HG03060 (cell line): ENCODE measurements around the gene ZNF891.

ENCODE experiments used
- ATAC-seq: cut with Tn5 transposase; IDR thresholded peaks from one replicate; pipeline ENCODE4 v1.9.1; 2021; ENCODE audit warnings: low read depth, moderate number of reproducible peaks; ENCODE audit not compliant: unreplicated experiment

ZNF891 gene

DNA sequence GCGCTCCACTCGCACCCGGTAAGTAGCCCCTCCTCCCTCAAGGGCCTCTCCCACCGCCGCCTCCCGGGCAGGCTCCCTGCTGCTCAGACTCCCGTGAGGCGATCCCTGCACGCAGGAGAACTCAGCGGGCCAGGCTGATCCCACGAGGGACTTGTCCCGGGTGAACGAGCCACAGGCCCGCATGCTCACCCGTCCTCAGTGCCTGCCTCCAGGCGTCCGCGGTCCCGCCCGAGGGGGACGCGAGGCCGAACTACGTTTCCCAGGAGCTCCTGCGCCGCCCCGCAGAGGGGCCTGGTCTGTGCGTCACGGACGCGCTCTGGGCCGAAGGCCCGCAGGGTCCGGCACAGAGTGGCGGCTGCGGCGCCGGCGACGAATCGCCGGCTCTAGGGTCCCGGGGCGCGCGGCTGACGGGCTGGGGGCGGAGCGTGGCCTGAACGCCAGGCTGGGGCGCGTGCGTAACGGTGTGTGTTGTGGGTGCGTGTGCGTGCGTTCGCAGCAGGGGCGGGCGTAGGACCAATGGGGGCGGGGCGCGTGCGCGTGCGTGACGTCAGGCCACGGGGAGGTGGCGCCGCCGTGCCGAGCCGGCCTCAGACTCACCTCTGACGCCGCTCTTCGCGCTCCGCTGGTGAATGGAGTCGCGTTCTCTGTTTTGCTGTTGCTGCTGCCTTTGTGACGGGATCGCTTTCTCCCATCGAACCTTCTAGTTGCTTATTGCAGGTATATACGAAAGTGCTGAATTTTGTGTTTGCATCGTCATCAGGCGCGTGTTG, at the start of gene ZNF891, which contains the start of gene ZNF10:
TSS of gene ZNF891 (minus strand) at position 237 of the 770 bp plus-strand sequence. CDS start 8,356 bp downstream, outside the sequence.
TSS of gene ZNF10 (plus strand) at position 590 of the 770 bp plus-strand sequence. CDS start 13,866 bp downstream, outside the sequence.
- peak; percentile 83 for ATAC-seq

DNA sequence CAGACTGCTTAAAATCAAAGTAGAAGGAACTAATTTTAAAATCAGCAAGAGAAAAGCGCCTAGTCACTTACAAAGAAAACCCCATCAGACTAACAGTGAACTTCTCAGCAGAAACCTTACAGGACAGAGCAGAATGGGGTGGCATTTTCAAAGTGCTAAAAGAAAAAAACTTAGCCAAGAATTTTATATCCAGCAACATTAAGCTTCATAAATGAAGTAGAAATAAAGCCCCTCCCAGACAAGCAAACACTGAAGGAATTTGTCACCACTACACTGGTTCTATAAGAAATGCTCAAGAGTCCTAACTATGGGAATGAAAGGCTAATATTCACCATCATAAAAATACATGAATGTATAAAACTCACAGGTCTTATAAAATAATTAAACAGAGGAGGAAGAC, 44.8 kb upstream of the ZNF891 start:
- ATAC-seq: no peak

DNA sequence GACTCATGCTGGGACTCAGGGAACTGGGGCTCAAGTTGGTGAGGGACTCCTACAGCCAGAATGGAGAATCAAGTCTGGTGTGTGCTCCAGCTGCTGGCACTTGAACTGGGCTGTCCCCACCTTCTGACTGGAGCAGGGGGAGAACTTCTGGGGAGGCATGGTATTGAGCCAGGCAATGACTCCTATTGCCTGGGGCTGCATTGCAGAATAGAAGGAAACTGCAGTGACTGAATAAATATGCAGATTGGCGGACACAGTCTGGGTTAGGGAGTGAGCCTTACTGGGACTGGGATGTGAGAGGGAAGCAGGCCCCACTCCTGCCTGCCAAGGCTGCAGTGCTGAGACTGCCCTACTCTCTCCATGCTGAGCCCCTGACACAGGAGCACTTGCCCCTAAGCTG, 42.4 kb upstream of the ZNF891 start:
- no peak for ATAC-seq

DNA sequence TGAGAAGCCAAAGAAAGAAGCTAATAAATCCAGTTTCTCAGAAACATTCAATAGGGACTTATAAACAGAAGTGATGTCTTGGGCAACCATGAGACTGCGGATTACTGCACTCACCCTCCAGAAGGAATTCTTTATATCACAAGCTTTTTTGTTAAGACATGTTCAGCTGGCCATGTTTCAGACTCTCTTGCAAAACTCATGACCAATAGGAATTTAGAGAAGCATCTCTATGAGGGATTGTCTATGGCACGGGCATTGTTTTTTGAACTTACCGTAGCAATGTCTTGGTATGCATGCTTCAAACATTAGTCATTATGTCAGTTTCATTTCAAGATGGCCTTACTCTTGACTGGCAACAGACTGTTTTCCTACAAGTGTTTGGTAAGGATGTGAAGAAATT, 35.7 kb upstream of the ZNF891 start:
- ATAC-seq: no peak

DNA sequence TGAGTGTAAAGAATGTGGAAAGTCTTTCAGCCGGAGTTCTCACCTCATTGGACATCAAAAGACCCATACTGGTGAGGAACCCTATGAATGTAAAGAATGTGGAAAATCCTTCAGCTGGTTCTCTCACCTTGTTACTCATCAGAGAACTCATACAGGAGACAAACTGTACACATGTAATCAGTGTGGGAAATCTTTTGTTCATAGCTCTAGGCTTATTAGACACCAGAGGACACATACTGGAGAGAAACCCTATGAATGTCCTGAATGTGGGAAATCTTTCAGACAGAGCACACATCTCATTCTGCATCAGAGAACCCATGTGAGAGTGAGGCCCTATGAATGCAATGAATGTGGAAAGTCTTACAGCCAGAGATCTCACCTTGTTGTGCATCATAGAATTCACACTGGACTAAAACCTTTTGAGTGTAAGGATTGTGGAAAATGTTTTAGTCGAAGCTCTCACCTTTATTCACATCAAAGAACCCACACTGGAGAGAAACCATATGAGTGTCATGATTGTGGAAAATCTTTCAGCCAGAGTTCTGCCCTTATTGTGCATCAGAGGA, 26.1 kb upstream of the ZNF891 start:
- no peak for ATAC-seq

DNA sequence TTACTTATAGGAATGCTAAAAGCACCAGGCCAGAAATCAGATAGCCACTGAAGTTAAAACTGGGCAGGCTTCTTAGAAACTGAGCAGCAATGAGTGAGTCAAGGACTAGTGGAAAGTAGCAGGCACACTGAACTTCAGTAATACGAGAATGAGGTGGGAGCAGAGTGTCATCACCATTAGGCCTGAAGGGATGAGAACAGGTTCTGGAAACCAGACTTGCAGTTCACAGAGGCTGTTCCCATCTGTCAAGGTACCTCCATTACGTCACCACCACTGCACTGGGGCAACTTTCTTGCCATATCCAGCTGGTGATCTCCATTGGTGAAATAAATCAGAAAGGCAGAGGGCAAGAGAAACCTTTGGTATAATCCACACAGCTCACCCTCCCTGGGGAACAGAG, 15.9 kb upstream of the ZNF891 start:
- ATAC-seq: no peak

DNA sequence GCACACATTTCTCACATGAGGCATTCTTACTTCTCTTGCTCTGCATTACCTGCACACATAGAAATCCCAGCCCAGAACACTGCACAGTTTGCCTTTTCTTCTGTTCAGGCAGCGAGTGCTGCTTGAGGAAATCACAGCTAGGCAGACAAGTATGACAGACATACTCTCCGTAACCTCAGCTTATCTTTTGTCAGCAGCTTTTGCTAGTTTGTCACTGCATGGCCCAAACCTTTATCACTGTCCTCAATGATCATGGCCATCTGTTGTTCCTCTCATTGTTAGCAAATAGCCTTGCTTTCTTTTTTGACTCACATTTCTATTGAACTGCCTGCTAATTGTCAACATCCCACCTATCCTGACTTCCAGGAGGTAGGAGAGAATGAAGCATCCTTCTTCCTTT, 5.7 kb upstream of the ZNF891 start:
- ATAC-seq: no peak

DNA sequence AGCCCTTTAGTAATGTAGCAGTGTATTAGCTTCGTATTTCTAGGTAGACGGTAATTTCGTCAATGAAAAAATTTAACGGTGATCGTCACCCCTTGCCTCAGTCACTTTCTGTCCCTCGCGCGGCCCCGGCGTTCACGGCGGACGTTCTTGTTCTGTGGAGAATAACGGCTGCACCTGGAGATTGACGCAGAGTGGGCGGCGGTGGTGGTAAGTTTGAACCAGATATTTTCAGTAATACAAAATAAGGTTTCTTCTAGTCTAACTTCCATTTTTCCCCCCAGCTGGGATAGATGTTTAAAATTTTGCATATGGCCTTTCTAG, 694 bp upstream of the ZNF891 start:
- no peak for ATAC-seq

DNA sequence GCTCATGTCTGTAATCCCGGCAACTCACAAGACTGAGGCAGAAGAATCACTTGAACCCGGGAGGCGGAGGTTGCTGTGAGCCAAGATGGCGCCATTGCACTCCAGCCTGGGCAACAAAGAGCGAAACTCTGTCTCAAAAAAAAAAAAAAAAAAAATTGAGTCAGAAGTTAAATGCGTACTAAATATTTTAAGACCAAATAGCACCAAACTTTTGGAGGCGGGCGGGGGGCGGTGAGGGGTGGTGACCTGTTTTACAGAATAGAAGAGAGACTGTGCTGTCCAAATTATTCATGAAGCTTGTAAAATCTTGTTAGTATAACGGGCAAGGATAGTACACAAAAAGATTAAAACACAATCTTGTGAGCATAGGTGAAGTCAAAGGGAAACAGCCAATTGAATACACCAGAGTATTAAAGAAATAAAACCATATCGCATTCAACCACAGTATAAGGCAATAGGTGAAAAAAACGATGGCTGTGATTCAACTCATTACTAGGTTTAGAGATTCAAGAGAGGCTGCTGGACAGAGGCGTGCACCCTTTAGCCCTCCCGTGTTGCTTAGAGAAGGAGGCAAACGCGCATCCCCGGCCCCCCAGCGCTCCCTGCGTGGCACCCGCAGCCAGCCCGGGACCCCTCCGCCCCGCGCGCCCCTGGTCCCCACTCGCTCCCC, 571 bp downstream of the ZNF891 start:
- ATAC-seq: no peak

DNA sequence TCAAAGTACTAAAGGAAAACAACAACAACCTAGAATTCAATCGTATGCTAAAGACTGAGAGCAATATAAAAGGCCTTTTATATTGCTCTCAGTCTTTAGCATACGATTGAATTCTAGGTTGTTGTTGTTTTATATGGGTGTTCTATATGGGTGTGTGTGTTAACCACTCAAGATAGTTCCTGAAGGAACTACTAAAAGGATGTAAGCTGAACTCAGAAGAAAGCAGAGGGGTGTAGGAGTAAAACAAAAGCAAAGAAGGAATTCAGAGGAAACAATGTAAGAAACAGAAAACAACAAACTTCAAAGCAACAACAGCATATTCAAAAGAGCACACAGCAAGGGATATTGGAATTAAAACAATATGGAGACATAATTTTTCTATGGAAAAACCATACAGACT, 5.4 kb downstream of the ZNF891 start:
- ATAC-seq: no peak

DNA sequence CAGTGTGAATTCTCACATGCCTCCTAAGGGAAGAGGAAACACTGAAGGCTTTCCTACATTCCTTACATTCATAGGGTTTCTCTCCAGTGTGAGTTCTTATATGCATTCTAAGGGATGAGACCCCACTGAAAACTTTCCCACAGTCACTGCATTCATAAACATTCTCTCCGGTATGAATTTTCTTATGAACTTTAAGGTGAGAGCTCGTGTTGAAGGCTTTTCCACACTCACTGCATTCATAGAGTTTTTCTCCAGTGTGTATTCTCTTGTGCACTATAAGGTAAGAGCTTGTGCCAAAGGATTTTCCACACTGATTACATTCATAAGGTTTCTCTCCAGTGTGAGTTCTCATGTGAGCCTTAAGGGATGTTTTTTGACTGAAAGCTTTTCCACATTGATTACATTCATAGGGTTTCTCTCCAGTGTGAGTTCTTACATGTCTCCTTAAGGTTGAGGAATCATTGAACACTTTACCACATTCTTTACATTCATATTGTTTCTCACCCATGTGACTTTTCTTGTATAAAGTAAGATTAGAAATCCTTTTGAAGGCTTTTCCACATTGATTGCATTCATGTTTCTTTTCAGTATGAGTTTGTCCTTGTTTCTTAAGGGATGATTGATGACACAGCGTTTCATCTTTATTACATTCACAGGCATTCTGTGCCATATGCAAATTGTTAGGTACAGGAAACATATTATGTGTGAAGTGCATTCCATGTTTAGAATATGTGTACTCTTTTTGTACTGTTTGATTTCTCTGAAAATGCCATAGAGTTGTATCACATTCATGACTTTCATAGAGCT, 9.5 kb downstream of the ZNF891 start:
- ATAC-seq: no peak

DNA sequence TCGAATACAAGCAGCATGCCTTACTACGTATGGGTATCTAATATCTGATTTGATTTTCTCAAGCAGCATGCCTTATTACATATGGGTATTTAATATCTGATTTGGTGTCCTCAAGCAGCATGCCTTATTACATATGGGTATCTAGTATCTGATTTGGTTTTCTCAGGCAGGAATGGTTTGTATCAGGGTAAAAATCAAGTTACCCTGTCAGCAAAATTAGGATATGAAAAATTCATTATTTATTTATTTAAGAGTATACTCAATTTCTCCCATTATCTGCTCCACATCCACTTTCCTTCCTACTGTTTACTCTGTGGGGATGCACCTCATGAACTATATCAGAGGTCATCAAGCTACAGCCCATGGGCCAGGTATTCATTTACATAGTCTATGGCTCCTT, 21.9 kb downstream of the ZNF891 start:
- ATAC-seq: no peak

DNA sequence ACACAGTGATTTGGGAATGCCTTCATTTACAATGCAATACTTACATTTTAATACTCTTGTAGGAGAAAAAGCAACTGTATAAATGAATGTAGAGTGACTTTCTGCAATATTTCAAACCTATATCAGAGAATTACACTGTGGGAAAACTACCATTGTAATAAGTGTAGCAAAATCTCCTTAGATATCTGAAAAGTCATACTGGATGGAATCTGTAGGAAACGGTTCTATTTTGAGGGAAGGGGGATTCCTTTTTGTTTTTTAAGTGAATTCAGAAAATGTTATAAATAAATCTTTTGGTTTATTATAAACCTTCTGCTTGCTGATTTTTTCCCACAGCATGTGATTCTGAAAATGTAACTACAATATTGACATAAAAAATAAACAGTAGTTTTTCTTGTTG, 23.0 kb downstream of the ZNF891 start:
- no peak for ATAC-seq

DNA sequence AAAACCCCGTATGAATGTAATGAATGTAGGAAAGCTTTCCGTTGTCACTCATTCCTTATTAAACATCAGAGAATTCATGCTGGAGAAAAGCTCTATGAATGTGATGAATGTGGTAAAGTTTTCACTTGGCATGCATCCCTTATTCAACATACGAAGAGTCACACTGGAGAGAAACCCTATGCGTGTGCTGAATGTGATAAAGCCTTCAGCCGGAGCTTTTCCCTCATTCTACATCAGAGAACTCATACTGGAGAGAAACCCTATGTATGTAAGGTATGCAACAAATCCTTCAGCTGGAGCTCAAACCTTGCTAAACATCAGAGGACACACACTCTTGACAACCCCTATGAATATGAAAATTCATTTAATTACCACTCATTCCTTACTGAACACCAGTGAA, 23.8 kb downstream of the ZNF891 start:
- no peak for ATAC-seq

DNA sequence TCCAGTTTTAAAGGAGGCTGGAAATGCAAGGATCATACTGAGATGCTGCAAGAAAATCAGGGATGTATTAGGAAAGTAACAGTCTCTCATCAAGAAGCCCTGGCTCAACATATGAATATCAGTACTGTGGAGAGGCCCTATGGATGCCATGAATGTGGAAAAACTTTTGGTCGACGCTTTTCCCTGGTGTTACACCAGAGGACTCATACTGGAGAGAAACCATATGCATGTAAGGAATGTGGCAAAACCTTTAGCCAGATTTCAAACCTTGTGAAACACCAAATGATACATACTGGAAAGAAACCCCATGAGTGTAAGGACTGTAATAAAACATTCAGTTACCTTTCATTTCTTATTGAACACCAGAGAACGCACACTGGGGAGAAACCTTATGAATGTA, 24.5 kb downstream of the ZNF891 start:
- no peak for ATAC-seq

DNA sequence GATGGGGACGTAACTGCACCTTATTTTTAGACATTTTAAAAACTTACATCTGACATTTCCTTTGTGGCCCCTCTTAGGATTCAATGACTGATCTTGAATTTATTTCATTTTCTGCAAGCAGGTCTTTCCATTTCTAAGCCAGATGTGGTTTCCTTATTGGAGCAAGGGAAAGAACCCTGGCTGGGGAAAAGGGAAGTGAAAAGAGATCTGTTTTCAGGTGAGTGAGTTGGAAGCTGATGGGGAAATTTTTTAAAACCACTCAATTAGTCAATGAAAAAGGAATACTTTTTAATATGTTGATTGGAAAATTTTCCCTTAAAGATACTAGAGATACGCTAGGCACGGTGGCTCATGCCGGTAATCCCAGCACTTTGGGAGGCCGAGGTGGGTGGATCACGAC, 46.7 kb downstream of the ZNF891 start:
- ATAC-seq: no peak

DNA sequence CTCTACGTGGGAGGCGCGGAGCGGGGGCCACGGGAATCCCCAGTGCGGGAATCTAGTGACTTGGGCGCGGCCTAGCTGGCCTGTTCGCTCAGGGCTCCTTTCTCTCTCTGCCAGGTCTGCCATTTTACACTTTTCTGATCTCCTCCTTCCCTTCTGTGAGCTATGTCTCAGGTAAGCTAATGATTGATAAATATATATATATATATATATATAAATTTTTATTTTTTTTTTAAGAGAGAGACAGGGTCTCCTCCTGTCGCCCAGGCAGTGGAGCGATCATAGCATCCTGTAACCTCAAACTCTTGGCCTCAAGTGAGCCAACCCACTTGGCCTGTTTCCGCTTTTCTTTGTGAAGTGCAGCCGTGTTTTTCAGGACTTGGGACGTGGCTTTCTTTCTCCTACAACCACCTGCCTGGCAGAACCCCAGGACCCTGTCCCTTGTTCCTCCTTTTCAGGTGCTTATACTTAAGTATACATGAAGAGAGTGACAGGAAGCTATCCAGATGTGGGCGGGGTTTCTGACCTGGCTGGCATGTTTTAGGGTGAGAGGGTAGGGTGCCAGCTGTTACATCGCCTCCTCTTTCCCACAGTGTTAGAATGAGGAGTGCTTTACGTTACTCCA, 48.8 kb downstream of the ZNF891 start:
- no peak for ATAC-seq

DNA sequence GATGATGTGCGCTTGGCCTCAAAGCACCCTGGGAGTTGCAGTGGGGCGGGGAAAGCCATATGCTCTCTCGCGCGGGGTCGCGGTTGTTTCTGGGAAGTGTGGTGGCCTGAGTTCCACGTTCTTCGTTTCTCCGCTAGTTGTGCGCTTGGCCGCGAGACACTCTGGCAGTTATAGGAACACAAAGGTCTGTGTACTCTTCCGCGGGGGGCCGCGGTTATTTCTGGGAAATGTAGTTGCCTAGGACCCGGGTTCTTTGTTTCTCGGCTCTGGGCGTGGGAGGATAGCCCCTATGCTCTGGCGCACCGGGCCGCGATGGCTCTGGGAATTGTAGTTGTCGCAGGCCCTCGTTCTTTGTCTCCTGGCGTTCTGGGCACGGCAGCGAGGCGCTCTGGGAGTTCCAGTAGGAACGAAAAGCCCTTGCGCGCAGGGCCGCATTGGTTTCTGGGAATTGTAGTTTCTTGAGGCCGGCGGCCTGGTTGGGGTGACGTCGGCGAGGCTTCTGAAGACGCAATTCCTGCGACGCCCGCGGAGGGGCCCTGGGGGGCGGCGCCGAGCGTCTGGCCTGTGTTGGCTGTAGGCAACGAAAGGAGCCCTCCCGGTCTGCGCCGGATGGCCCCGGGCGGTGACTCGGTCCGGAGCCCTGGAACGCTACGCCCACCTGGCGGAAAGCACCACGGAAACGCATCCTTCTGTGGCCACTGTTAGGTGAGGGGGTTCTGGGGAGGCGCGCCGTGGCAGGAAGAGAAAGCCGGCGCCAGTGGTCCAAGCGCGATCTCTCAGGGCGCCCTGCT, 49.5 kb downstream of the ZNF891 start, which contains the start of gene ZNF140:
TSS of gene ZNF140 (plus strand) at position 556 of the 791 bp plus-strand sequence. CDS start 398 bp downstream, outside the sequence.
- ATAC-seq: peak; percentile 51

DNA sequence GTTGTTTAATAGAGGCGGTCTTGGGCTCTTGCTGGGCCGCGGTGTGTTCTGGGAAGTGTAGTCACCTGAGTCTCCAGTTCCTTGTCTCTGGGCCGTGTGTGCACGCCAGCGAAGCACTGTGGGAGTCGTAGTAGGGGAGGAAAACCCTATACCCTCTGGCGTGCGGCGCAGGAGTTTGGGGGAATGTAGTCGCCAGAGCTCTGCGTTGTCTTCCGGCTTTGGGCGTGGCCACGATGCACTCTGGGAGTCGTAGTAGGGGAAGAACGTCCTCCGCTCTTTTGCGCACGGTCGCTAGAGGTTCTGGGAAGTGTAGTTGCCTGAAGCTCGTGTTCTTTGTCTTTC, 50.1 kb downstream of the ZNF891 start:
- ATAC-seq: peak; percentile 79

DNA sequence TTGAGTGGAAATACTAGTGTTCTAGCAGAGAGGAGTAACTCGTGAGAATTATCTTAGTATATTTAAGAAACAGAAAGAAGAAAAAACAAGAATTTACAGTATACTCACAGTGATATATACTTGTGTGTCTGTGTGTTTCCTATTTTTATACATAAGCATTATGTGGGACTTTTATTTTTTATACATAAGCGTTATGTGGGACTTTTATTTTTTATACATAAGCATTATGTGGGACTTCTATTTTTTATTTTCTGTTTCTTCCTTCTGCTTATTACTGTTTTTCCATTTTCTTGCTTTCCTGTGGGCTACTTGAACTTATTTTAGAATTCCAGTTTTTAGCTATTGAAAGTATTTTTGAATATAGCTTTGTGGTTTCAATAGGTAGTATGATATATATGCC, 56.2 kb downstream of the ZNF891 start:
- ATAC-seq: no peak
